GM12865 (cell line): Measurements from ENCODE around the gene GPC6.

ENCODE experiments used
- DNase-seq: peaks from one replicate; pipeline ENCODE4 v3.0.0; 2010; ENCODE audit warnings: low read depth
- H3K4me3 ChIP-seq: 2 replicates; pipeline ENCODE4 v1.5.1; 2011; ENCODE audit warnings: mild to moderate bottlenecking, low read depth, low read length, control low read depth
- CTCF ChIP-seq: IDR thresholded peaks from 2 replicates; pipeline ENCODE4 v1.5.1; 2011; ENCODE audit warnings: low read length, control low read depth, low read depth, inconsistent platforms; ENCODE audit not compliant: insufficient read depth; ENCODE audit errors: missing control alignments

GPC6 gene

GRCh38 chr13:93420887-93421286 lies 194.3 kb downstream of the GPC6 start:
- no peak for DNase-seq
- no peak overlapping the region for H3K4me3 ChIP-seq
- TF ChIP-seq CTCF: no peak

- no peak overlapping the region for H3K4me3 ChIP-seq
- no peak for DNase-seq
- TF ChIP-seq CTCF: no peak
These were observed 196.5 kb downstream of the GPC6 start for GRCh38 chr13:93422980-93423543.

GRCh38 chr13:93425411-93425810 lies 198.8 kb downstream of the GPC6 start:
- no peak overlapping the region for H3K4me3 ChIP-seq
- TF ChIP-seq CTCF: no peak
- DNase-seq: no peak

GRCh38 chr13:93430381-93430780 lies 203.8 kb downstream of the GPC6 start:
- DNase-seq: no peak
- no peak overlapping the region for H3K4me3 ChIP-seq
- no peak for TF ChIP-seq CTCF

- DNase-seq: no peak
- TF ChIP-seq CTCF: no peak
- H3K4me3 ChIP-seq: no peak overlapping the region
These were observed 209.0 kb downstream of the GPC6 start for GRCh38 chr13:93435651-93436050.

GRCh38 chr13:93437081-93437480 lies 210.5 kb downstream of the GPC6 start:
- no peak overlapping the region for H3K4me3 ChIP-seq
- TF ChIP-seq CTCF: no peak
- DNase-seq: no peak

- H3K4me3 ChIP-seq: no peak overlapping the region
- TF ChIP-seq CTCF: no peak
- DNase-seq: no peak
These were observed 219.6 kb downstream of the GPC6 start for GRCh38 chr13:93446238-93446637.
